GM18909 (cell line): ENCODE measurements around the gene POU4F3.

Source experiments
- ATAC-seq: cut with Tn5 transposase; IDR thresholded peaks from one replicate; pipeline ENCODE4 v1.9.1; 2021; ENCODE audit warnings: mild to moderate bottlenecking; ENCODE audit not compliant: unreplicated experiment, poor library complexity

POU4F3 gene

DNA sequence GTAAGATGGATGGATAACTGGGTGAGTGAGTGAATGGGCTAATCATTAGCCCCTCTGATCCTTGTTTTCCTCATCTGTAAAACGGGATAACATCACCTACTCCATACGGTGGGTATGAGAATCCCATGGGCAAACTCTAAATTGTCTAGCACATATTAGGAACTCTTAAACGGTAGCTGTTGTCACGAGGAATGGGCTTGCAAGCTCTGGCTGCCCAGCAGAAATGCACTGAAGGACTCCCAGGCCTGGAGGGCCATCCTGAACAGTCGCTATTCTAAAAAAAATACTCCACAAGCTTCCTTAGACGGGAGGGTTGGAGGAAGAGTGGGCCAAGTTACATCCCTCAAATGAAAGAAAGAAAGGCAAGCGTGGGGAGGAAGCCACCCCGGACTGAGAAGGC lies 711 bp upstream of the POU4F3 start:
- no peak for ATAC-seq

DNA sequence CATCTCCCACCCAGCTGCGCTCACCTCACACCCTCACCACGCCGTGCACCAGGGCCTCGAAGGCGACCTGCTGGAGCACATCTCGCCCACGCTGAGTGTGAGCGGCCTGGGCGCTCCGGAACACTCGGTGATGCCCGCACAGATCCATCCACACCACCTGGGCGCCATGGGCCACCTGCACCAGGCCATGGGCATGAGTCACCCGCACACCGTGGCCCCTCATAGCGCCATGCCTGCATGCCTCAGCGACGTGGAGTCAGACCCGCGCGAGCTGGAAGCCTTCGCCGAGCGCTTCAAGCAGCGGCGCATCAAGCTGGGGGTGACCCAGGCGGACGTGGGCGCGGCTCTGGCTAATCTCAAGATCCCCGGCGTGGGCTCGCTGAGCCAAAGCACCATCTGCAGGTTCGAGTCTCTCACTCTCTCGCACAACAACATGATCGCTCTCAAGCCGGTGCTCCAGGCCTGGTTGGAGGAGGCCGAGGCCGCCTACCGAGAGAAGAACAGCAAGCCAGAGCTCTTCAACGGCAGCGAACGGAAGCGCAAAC lies 1.1 kb downstream of the POU4F3 start:
- no peak for ATAC-seq

GRCh38 chr5:146340260-146341081 lies 1.8 kb downstream of the POU4F3 start:
- no peak for ATAC-seq

GRCh38 chr5:146341854-146342253 lies 3.2 kb downstream of the POU4F3 start:
- no peak for ATAC-seq

GRCh38 chr5:146342519-146342881 lies 3.9 kb downstream of the POU4F3 start:
- ATAC-seq: no peak

- no peak for ATAC-seq
Measured at GRCh38 chr5:146342882-146343865, 4.5 kb downstream of the POU4F3 start.

DNA sequence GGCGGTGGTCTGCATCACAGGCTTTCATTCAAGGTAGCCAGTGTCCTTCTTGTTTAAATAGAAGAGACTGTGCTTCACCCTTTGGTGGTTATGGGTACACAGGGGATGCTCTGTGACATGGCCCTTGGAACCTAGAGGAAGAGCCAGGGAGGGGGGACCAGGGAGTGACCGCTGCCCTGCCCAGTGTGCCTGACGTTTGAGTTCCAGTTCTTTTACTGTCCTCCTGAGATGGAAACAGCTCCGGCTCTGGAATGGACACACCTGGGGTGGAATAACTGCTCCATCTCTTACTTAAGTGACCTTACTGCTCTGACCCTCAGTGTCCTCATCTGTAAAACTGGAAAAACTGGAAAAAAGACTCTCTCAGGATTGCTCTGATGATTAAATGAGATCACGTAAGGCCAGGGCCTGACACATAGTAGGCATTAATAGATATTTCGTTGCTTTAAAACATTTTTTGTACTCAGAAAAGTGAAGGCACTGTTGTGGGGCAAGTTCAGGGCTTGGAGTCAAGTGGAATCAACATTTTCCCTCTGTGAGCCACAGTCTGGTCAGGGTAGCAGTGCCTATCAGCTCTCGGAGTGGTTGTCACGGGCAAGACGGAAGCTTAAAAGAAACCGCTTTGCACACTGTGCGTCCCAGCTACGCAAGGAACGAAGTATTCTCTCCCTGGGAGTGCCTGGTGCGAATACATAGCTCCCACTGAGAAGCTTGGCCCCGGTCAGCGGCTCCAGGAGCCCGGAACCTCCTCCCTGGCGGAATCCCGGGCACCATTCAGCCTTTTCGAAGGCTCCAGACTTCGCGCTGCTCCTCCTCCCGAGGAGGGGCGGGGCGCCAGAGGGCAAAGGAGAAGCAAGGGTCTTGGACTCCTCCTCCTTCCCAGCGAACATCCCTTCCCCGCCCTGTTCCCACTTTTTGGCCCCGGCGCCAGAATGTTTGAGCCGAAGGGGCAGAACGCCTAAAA lies 5.8 kb downstream of the POU4F3 start:
- ATAC-seq: no peak

DNA sequence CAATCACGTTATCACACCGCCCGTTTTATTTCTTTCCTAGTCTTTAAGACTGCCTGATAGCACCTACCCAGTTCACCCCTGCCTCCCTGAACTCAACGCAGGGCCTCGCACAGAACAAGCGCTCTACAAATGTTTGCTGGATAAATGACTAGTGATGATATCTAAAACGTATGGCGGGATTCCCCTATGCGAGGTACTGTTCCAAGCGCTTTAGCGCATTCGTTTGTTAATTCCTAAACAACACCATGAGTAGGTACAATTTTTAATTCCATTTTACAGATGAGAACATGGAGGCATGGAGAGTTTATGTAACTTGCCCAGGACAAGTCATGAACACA lies 6.6 kb downstream of the POU4F3 start:
- no peak for ATAC-seq

- no peak for ATAC-seq
Measured at GRCh38 chr5:146345578-146346366, 7.1 kb downstream of the POU4F3 start.

- no peak for ATAC-seq
Measured at GRCh38 chr5:146357126-146357525, 18.5 kb downstream of the POU4F3 start.

- no peak for ATAC-seq
Measured at GRCh38 chr5:146359836-146360235, 21.2 kb downstream of the POU4F3 start.

- no peak for ATAC-seq
Measured at GRCh38 chr5:146363161-146363874, 24.7 kb downstream of the POU4F3 start.

GRCh38 chr5:146365618-146366017 lies 27.0 kb downstream of the POU4F3 start:
- no peak for ATAC-seq

GRCh38 chr5:146366904-146367303 lies 28.3 kb downstream of the POU4F3 start:
- ATAC-seq: no peak

- no peak for ATAC-seq
Measured at GRCh38 chr5:146368137-146368536, 29.5 kb downstream of the POU4F3 start.

GRCh38 chr5:146369691-146370090 lies 31.1 kb downstream of the POU4F3 start:
- no peak for ATAC-seq

DNA sequence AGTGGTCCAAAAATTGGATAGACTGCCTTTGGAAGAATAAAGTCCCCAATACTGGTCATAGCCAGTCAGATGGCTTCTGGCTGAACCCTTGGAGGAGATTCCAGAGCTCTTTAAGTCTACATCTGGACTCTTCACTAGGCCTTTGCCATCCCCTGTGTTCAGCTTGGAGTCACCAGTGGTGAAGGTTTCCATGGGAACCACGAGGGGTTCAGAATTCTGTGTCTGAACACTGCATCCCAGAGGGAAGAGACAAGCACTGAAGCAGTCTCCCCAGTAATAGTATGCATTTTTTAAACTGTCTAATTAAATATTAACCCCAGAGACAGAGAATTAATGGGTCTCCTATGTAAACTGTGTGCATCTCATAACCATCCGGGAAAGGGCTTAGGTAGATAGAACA lies 38.2 kb downstream of the POU4F3 start:
- ATAC-seq: no peak

- ATAC-seq: no peak
Measured at GRCh38 chr5:146378986-146379385, 40.3 kb downstream of the POU4F3 start.

- ATAC-seq: no peak
Measured at GRCh38 chr5:146380714-146381113, 42.1 kb downstream of the POU4F3 start.
